ENCODE results near the gene CLEC2A.
A peak's percentile ranks its signal among the peaks of the same experiment; 100 is the strongest.
"Not testable (repeated sequence)": the region's sequence is repeated elsewhere in the genome, so short reads cannot be mapped to it uniquely, and the experiment has no call there.

Gene CLEC2A

GRCh38 chr12:9876120-9876519, 56.0 kb downstream of the CLEC2A start:
- not testable (repeated sequence) for DNase-seq

GRCh38 chr12:9872742-9873141, 59.4 kb downstream of the CLEC2A start:
- DNase-seq, result no peak

- DNase-seq, result no peak
Measured at GRCh38 chr12:9872162-9872561, 60.0 kb downstream of the CLEC2A start.

- peak; percentile 67 for DNase-seq
Measured at GRCh38 chr12:9870286-9870866, 61.8 kb downstream of the CLEC2A start.

GRCh38 chr12:9869307-9870161, 62.6 kb downstream of the CLEC2A start, which contains the start of gene CLEC2B:
TSS of gene CLEC2B (minus strand) at chr12:9869354.
- DNase-seq, result peak; percentile 71

- no peak for DNase-seq
Measured at GRCh38 chr12:9868951-9869306, 63.2 kb downstream of the CLEC2A start.

- peak; percentile 57 for DNase-seq
Measured at GRCh38 chr12:9868311-9868801, 63.8 kb downstream of the CLEC2A start.

- peak; percentile 54 for DNase-seq
Measured at GRCh38 chr12:9867531-9867930, 64.6 kb downstream of the CLEC2A start.

- DNase-seq, result peak; percentile 58
Measured at GRCh38 chr12:9866860-9867269, 65.3 kb downstream of the CLEC2A start.

- peak; percentile 22 for DNase-seq
Measured at GRCh38 chr12:9864913-9865675, 67.1 kb downstream of the CLEC2A start.

Data from KG1 (cell line).